ENCODE measurements around the gene C6.

The C6 gene

GRCh38 chr5:41196197-41196596 lies 17.1 kb downstream of the C6 start:
- H3K14ac ChIP-seq (ENCODE audit: low read length) = no peak overlapping the region
- H3K23ac ChIP-seq (ENCODE audit: low read depth, low read length, poor library complexity) = no peak overlapping the region
- H3K36me3 ChIP-seq (replicated peaks in 1 of 2; ENCODE audit: control insufficient read depth in 2 of 2, insufficient read depth in 2 of 2, low read length in 2 of 2) = no peaks in the 10 kb centered on the region
- H3K4ac ChIP-seq (ENCODE audit: low read length) = no peak overlapping the region
- no peaks in the 10 kb centered on the region for H3K4me1 ChIP-seq (ENCODE audit: control insufficient read depth in 2 of 2, insufficient read depth in 1 of 2, low read depth in 1 of 2, low read length in 2 of 2)
- no peak overlapping the region for H3K4me2 ChIP-seq (ENCODE audit: insufficient read depth, low read length, poor library complexity, severe bottlenecking)
- no peak overlapping the region for H2AK5ac ChIP-seq (ENCODE audit: low read depth, low read length)
- H2BK120ac ChIP-seq (ENCODE audit: low read depth, low read length) = no peak overlapping the region
- H3K9ac ChIP-seq (ENCODE audit: low read depth, low read length, poor library complexity) = no peak overlapping the region
- H3K4me3 ChIP-seq (ENCODE audit: low read length in 2 of 2) = no peak overlapping the region
- H4K91ac ChIP-seq (ENCODE audit: low read depth, low read length, poor library complexity) = no peak overlapping the region
- no CpG with 5 or more reads among the region's 2 CpGs for WGBS, 2 donors (ENCODE audit: extremely low coverage in 2 of 2, insufficient read length in 2 of 2, insufficient replicate concordance in 1 of 2)
- H2AFZ ChIP-seq (ENCODE audit: low read length) = no peak overlapping the region
- H3K79me1 ChIP-seq (ENCODE audit: low read depth, low read length) = no peaks in the 10 kb centered on the region
- H2BK5ac ChIP-seq (ENCODE audit: low read length) = no peak overlapping the region
- no peaks in the 10 kb centered on the region for H3K27me3 ChIP-seq (ENCODE audit: control insufficient read depth in 3 of 3, insufficient read depth in 3 of 3, low read depth in 1 of 3, low read length in 3 of 3)
- H3K27ac ChIP-seq (replicated peaks; ENCODE audit: low read length) = no peak overlapping the region
- no peak overlapping the region for H4K8ac ChIP-seq (ENCODE audit: low read depth, low read length)
- no peak overlapping the region for H2BK15ac ChIP-seq (ENCODE audit: low read length)
- H3K9me3 ChIP-seq (replicated peaks in 1 of 2; ENCODE audit: control insufficient read depth in 2 of 2, insufficient read depth in 1 of 2, low read depth in 1 of 2, low read length in 2 of 2) = no peaks in the 10 kb centered on the region
- DNase-seq (ENCODE audit: low spot score) = no peak
- H3K18ac ChIP-seq (ENCODE audit: low read length) = no peak overlapping the region
- H2BK12ac ChIP-seq (ENCODE audit: low read length) = no peak overlapping the region

- no CpG with 5 or more reads among the region's 1 CpG for WGBS, 2 donors (ENCODE audit: extremely low coverage in 2 of 2, insufficient read length in 2 of 2, insufficient replicate concordance in 1 of 2)
- Histone ChIP-seq H3K4me2 (ENCODE audit: insufficient read depth, low read length, poor library complexity, severe bottlenecking) (no peak overlapping the region), H3K27ac (replicated peaks; ENCODE audit: low read length) (no peak overlapping the region), H3K4me1 (ENCODE audit: control insufficient read depth in 2 of 2, insufficient read depth in 1 of 2, low read depth in 1 of 2, low read length in 2 of 2) (no peaks in the 10 kb centered on the region), H2AK5ac (ENCODE audit: low read depth, low read length) (no peak overlapping the region), H2BK15ac (ENCODE audit: low read length) (no peak overlapping the region), H3K18ac (ENCODE audit: low read length) (no peak overlapping the region), H3K79me1 (ENCODE audit: low read depth, low read length) (no peaks in the 10 kb centered on the region), H3K36me3 (replicated peaks in 1 of 2; ENCODE audit: control insufficient read depth in 2 of 2, insufficient read depth in 2 of 2, low read length in 2 of 2) (no peaks in the 10 kb centered on the region), H2AFZ (ENCODE audit: low read length) (no peak overlapping the region), H3K4me3 (ENCODE audit: low read length in 2 of 2) (no peak overlapping the region), H3K9ac (ENCODE audit: low read depth, low read length, poor library complexity) (no peak overlapping the region), H2BK120ac (ENCODE audit: low read depth, low read length) (no peak overlapping the region), H3K27me3 (ENCODE audit: control insufficient read depth in 3 of 3, insufficient read depth in 3 of 3, low read depth in 1 of 3, low read length in 3 of 3) (no peaks in the 10 kb centered on the region), H3K9me3 (replicated peaks in 1 of 2; ENCODE audit: control insufficient read depth in 2 of 2, insufficient read depth in 1 of 2, low read depth in 1 of 2, low read length in 2 of 2) (no peaks in the 10 kb centered on the region), H3K14ac (ENCODE audit: low read length) (no peak overlapping the region), H3K23ac (ENCODE audit: low read depth, low read length, poor library complexity) (no peak overlapping the region), H2BK5ac (ENCODE audit: low read length) (no peak overlapping the region), H2BK12ac (ENCODE audit: low read length) (no peak overlapping the region), H3K4ac (ENCODE audit: low read length) (no peak overlapping the region), H4K91ac (ENCODE audit: low read depth, low read length, poor library complexity) (no peak overlapping the region), H4K8ac (ENCODE audit: low read depth, low read length) (no peak overlapping the region)
- no peak for DNase-seq (ENCODE audit: low spot score)
These were observed 18.1 kb downstream of the C6 start for GRCh38 chr5:41195228-41195627.

- H3K27ac ChIP-seq (replicated peaks; ENCODE audit: low read length) = no peak overlapping the region
- no peak overlapping the region for H3K4me3 ChIP-seq (ENCODE audit: low read length in 2 of 2)
- no peaks in the 10 kb centered on the region for H3K36me3 ChIP-seq (replicated peaks in 1 of 2; ENCODE audit: control insufficient read depth in 2 of 2, insufficient read depth in 2 of 2, low read length in 2 of 2)
- H2AFZ ChIP-seq (ENCODE audit: low read length) = no peak overlapping the region
- no peak overlapping the region for H2BK120ac ChIP-seq (ENCODE audit: low read depth, low read length)
- DNase-seq (ENCODE audit: low spot score) = no peak
- no peak overlapping the region for H2BK15ac ChIP-seq (ENCODE audit: low read length)
- H2AK5ac ChIP-seq (ENCODE audit: low read depth, low read length) = no peak overlapping the region
- no peak overlapping the region for H3K9ac ChIP-seq (ENCODE audit: low read depth, low read length, poor library complexity)
- H4K91ac ChIP-seq (ENCODE audit: low read depth, low read length, poor library complexity) = no peak overlapping the region
- H3K27me3 ChIP-seq (ENCODE audit: control insufficient read depth in 3 of 3, insufficient read depth in 3 of 3, low read depth in 1 of 3, low read length in 3 of 3) = no peaks in the 10 kb centered on the region
- H3K23ac ChIP-seq (ENCODE audit: low read depth, low read length, poor library complexity) = no peak overlapping the region
- H3K4me2 ChIP-seq (ENCODE audit: insufficient read depth, low read length, poor library complexity, severe bottlenecking) = no peak overlapping the region
- H3K9me3 ChIP-seq (replicated peaks in 1 of 2; ENCODE audit: control insufficient read depth in 2 of 2, insufficient read depth in 1 of 2, low read depth in 1 of 2, low read length in 2 of 2) = no peaks in the 10 kb centered on the region
- H3K4ac ChIP-seq (ENCODE audit: low read length) = no peak overlapping the region
- WGBS, 2 donors (ENCODE audit: extremely low coverage in 2 of 2, insufficient read length in 2 of 2, insufficient replicate concordance in 1 of 2) = no CpG with 5 or more reads among the region's 3 CpGs
- H3K18ac ChIP-seq (ENCODE audit: low read length) = no peak overlapping the region
- H3K79me1 ChIP-seq (ENCODE audit: low read depth, low read length) = no peaks in the 10 kb centered on the region
- no peak overlapping the region for H2BK5ac ChIP-seq (ENCODE audit: low read length)
- no peak overlapping the region for H2BK12ac ChIP-seq (ENCODE audit: low read length)
- H3K4me1 ChIP-seq (ENCODE audit: control insufficient read depth in 2 of 2, insufficient read depth in 1 of 2, low read depth in 1 of 2, low read length in 2 of 2) = no peaks in the 10 kb centered on the region
- no peak overlapping the region for H3K14ac ChIP-seq (ENCODE audit: low read length)
- no peak overlapping the region for H4K8ac ChIP-seq (ENCODE audit: low read depth, low read length)
These were observed 19.0 kb downstream of the C6 start for GRCh38 chr5:41194339-41194738.

GRCh38 chr5:41193456-41194205 lies 19.7 kb downstream of the C6 start:
- no peak overlapping the region for H4K91ac ChIP-seq (ENCODE audit: low read depth, low read length, poor library complexity)
- no CpG with 5 or more reads among the region's 5 CpGs for WGBS, 2 donors (ENCODE audit: extremely low coverage in 2 of 2, insufficient read length in 2 of 2, insufficient replicate concordance in 1 of 2)
- H2BK12ac ChIP-seq (ENCODE audit: low read length) = no peak overlapping the region
- H3K9ac ChIP-seq (ENCODE audit: low read depth, low read length, poor library complexity) = no peak overlapping the region
- no peaks in the 10 kb centered on the region for H3K79me1 ChIP-seq (ENCODE audit: low read depth, low read length)
- no peaks in the 10 kb centered on the region for H3K9me3 ChIP-seq (replicated peaks in 1 of 2; ENCODE audit: control insufficient read depth in 2 of 2, insufficient read depth in 1 of 2, low read depth in 1 of 2, low read length in 2 of 2)
- H3K27me3 ChIP-seq (ENCODE audit: control insufficient read depth in 3 of 3, insufficient read depth in 3 of 3, low read depth in 1 of 3, low read length in 3 of 3) = no peaks in the 10 kb centered on the region
- no peak overlapping the region for H2AFZ ChIP-seq (ENCODE audit: low read length)
- H3K4me2 ChIP-seq (ENCODE audit: insufficient read depth, low read length, poor library complexity, severe bottlenecking) = no peak overlapping the region
- H3K23ac ChIP-seq (ENCODE audit: low read depth, low read length, poor library complexity) = no peak overlapping the region
- H3K14ac ChIP-seq (ENCODE audit: low read length) = no peak overlapping the region
- H2BK120ac ChIP-seq (ENCODE audit: low read depth, low read length) = no peak overlapping the region
- no peak overlapping the region for H2BK15ac ChIP-seq (ENCODE audit: low read length)
- H2AK5ac ChIP-seq (ENCODE audit: low read depth, low read length) = no peak overlapping the region
- no peak overlapping the region for H2BK5ac ChIP-seq (ENCODE audit: low read length)
- no peak overlapping the region for H4K8ac ChIP-seq (ENCODE audit: low read depth, low read length)
- no peak overlapping the region for H3K18ac ChIP-seq (ENCODE audit: low read length)
- H3K36me3 ChIP-seq (replicated peaks in 1 of 2; ENCODE audit: control insufficient read depth in 2 of 2, insufficient read depth in 2 of 2, low read length in 2 of 2) = no peaks in the 10 kb centered on the region
- H3K27ac ChIP-seq (replicated peaks; ENCODE audit: low read length) = no peak overlapping the region
- no peak for DNase-seq (ENCODE audit: low spot score)
- H3K4me1 ChIP-seq (ENCODE audit: control insufficient read depth in 2 of 2, insufficient read depth in 1 of 2, low read depth in 1 of 2, low read length in 2 of 2) = no peaks in the 10 kb centered on the region
- no peak overlapping the region for H3K4ac ChIP-seq (ENCODE audit: low read length)
- no peak overlapping the region for H3K4me3 ChIP-seq (ENCODE audit: low read length in 2 of 2)

All from neuronal stem cell (in vitro differentiated cells).